HG03521 (cell line): ENCODE measurements around the gene UBALD2.
"Not testable (repeated sequence)": the region's sequence is repeated elsewhere in the genome, so short reads cannot be mapped to it uniquely, and the experiment has no call there.

Source experiments
- ATAC-seq: cut with Tn5 transposase; IDR thresholded peaks from one replicate; pipeline ENCODE4 v1.9.1; 2021; ENCODE audit warnings: mild to moderate bottlenecking, moderate library complexity; ENCODE audit not compliant: unreplicated experiment

The UBALD2 gene

DNA sequence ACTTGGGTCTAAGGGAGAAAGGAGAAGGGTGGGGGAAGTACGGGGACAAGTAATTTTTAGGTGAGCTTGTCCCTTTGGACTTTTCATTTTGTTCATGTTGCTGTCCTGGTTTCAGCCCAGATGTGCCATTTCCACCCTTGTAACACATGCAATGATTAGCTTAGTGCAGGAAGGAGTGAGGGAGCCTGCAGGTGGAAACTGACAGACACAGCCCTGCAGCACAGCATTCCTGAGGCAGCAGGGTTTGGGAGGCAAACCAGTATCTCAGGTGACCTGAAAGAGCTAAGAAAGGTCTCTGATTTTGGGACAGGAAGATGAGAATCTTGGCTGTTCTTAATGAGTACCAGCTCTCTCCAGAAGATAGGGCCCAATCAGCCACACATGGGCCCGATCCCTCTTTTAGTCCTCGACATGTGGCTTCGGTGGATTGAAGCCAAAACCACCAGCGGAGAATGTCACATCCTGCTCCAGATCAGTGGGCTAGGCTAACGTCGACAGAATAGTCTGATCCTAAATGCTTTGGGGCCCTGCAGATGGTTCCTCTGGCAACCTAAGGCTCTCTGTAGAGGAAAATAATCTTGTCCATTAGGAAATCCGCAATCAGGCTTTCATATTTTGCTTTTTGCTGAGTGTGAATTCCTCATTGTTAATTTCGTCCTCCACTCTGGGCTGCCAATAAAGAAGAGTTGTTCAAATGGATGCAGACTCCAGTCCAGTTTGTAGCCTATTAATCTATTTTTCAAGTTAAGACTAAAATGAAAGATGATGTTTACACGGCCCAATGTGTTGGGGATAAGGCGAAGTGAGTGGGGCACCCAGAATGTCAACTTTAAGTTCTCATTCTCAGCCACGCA, 21.1 kb upstream of the UBALD2 start:
- no peak for ATAC-seq

DNA sequence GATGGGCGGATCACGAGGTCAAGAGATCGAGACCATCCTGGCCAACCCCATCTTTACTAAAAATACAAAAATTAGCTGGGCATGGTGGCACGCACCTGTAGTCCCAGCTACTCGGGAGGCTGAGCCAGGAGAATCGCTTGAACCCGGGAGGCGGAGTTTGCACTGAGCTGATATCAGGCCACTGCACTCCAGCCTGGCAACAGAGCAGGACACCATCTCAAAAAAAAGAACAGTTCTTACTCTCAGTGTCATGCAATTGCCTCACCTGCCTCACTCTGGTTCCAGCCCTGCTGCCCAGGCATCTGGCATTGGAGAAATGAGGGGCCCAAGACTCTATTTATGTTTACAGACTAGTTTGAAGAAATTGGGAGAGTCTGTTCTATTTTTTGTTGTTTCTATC, 20.4 kb upstream of the UBALD2 start:
- not testable (repeated sequence) for ATAC-seq

DNA sequence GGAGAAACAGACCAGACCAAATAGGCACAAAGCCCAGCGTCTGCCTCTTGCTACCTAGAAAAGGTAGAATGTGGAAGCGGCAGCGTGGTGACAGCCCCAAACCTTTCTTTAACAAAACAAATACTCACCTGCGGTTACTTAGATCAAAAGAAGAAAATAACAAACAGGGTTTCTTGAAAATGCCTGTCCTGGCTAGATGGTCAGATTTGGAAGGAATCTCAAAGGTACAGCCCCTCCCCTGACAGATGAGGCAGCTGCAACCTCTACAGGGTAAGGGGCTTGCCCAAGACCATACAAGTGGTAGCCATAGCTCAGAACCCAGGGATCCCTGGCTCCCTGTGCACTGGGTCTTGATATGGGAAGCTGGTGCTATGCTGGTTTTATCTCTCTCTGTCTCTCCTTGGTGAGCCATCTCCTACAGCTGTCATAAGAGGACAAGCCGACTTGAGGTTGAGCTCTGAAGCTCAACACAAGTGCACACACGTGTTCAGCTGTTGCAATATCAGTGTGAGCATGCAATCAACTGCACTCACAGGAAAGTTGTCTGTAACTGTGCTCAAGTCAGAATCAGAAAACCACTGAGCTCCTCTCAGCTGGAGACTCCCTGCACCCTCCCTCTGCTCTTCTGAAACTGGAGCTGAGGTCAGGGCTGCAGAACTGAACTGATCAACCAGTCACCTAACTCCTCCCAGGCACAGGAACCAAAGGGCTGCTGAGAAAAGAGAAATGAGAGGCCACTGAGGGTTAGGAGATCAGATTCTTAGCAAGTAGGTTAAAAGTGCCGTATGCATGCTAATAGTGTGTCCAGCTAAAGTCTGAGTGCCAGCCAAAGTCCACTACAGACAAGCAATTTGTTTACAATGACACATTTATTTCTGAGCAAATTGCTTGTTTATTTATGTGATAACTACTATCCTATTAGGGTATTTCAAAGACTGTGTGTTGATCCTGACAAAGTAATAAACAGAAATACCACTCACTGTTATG, 18.8 kb upstream of the UBALD2 start:
- peak; percentile 89 for ATAC-seq

DNA sequence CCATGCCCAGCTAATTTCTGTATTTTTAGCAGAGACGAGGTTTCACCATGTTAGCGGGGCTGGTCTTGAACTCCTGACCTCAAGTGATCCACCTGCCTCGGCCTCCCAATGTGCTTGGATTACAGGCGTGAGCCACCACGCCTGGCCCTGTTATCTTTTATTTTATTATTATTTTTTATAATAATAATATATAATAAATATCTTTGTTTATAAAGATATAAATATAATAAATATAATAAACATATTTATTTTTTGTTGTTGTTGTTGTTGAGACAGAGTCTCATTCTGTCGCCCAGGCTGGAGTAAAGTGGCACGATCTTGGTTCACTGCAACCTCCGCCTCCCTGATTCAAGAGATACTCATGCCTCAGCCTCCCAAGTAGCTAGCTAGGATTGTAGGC, 17.8 kb upstream of the UBALD2 start:
- no peak for ATAC-seq

DNA sequence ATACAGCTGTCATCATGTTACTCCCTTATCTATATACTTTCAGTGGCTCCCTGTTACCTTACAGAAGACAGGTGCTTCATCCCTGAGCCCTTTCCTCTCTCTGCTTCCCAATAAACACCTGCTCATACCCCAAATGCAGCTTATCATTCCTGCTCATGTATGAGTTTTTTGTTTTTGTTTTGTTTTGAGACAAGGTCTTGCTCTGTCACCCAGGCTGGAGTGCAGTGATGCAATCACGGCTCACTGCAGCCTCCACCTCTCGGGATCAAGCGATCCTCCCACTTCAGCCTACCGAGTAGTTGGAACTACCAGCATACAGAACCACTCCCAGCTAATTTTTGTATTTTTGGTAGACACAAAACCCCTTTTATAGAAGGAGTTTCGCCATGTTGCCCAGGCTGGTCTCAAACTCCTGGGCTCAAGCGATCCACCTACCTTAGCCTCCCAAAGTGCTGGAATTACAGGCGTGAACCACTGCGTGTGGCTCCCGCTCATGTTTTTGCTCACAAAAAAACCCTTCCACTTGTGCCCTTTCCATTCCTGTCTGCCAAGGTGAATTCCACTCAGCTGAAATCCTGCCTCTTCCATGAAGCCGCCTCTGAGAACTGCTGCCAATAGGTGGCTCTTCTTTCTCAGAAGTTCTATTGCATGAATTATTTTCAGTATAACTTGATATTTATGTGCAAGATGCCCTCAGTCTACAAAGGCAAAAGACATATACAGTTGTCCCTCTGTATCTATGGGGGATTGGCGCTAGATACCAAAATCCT, 16.9 kb upstream of the UBALD2 start:
- ATAC-seq, result no peak

DNA sequence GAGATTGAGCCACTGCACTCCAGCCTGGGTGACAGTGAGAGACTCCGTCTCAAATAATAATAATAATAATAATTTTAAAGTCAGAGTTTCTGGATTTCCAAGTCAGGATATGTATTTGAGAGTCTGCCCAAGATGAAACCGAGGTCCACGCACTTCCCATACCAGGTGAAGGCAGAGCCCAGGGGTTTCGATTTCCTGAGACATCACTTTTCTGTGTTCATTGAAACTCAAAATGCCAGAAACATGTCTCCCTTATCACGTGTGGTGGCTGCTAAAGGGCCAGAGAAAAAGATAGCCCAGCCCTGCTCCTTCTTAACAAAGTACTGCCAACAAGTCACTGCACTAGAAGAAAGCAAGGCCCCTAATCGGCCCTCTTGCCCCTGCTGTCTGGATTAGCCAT, 15.0 kb upstream of the UBALD2 start:
- ATAC-seq, result no peak

DNA sequence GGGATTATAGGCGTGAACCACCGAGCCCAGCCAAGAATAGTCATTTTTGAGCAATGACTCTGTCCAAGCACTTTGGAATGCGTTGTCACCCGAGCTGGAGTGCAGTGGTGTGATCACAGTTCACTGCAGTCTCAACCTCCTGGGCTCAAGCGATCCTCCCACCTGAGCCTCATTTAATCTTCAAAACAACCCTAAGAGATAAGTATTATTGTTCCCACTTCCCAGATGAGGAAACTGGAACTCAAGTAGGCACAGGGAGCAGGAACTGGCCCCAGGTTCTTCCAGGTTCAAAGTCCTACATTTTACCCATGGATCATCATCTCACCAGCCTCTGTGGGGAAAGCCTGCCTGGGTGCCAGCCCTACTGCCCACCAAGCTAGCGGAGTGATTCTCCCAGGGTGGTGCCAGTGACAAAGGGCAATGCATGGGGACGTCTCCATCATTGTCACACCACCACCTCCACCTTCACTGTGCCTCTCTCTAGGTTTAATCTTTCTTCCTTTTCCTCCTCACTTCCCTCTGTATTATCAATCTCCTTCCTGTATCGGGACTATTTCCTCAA, 13.6 kb upstream of the UBALD2 start:
- ATAC-seq, result no peak

DNA sequence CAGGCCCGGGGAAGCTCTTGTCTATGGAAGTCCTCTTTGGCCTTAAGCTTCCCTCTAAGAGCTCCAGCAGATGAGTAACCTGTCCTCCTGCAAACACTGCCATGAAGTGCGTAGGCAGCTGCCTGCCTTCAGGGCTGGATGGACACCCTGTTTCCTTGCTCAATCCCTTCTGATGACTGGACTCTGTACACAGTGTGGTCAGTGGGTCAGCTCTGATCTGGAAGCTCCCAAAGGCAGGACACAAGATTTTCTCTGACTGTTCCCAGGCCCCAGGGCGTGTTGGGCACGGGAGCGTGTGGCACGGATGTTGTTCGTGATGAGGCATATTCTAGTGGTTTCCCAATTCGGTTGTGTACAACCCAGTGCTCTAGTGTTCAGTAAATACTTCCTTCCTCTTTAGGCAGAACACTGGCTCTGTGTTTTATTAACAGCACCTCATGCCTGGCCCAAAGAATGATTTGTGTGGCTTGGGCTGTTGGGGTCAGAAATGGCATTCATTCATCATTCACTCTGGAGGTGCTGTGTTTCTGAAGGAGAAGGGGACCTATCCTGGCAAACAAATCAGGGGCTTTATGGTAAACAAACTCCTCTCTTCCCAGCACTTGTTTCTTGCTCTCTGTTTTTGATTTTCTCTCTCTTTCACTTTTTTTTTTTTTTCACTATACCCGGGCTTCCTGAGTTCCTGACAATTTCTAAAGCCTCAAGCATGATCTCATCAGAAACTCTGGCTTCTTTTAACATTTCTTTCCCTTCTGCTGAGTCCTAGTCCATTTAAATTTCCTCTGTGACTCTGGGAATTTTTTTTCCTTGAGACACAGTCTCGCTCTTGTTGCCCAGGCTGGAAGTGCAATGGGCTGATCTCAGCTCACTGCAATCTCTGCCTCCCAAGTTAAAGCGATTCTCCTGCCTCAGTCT, 12.9 kb upstream of the UBALD2 start:
- no peak for ATAC-seq

DNA sequence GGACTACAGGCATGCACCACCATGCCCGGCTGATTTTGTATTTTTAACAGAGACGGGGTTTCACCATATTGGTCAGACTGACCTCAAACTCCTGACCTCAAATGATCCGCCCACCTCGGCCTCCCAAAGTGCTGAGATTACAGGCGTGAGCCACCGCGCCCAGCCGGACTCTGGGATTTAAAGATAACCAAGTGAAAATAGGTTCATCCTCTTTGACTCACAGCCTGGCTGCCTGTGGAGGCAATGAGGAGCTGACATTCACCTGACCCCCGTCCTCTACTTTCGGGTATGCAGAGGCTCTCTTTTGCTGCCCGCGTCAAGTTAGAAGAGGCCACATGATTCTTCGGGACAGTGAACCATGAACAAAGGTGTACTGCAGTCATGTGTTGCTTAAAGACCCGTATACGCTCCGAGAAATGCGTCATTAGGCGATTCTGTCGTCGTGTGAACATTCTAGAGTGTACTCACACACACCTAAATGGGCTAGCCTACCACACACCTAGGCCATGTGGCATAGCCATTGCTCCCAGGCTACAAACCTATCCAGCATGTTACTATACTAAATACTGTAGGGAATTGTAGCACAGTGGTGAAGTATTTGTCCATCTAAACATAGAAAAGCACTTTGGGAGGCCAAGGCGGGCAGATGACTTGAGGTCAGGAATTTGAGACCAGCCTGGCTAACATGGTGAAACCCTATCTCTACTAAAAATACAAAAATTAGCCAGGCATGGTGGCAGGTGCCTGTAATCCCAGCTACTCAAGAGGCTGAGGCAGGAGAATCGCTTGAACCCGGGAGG, 12.0 kb upstream of the UBALD2 start:
- ATAC-seq, result not testable (repeated sequence)

DNA sequence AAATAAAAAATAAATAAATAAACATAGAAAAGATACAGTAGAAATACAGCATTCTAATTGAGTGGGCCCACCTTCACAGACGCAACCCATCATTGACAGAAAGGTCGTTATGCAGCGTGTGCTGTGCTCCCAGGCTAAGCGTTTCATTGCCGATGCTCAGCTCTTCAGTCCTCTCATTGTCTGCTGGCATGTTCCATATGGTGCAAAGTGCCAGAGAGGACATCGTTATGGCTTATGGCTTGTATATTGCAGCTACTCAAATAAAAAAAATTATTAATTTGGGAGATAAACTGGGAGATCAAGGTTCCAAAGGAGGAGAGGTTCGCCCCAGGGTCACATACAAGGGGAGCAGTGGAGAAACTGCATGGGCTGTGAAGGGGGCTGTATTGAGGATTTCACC, 11.3 kb upstream of the UBALD2 start:
- ATAC-seq, result no peak

DNA sequence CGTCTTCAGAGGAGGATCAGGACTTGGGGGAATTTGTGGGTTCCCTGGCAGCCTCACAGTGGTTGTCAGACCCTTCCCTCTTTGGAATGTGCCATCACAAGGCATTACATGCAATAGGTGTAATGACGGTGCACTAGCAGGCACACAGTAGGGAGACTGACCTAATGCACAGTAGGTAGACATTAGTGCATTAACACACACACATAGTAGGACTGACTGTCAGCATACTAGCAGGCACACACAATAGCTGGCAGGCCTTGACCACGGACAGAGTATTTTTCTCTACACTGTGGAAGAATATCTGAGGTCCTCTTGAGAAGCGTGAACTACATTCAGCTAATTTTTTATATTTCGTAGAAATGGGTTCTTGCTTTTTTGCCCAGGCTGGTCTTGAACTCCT, 10.9 kb upstream of the UBALD2 start:
- ATAC-seq, result no peak

DNA sequence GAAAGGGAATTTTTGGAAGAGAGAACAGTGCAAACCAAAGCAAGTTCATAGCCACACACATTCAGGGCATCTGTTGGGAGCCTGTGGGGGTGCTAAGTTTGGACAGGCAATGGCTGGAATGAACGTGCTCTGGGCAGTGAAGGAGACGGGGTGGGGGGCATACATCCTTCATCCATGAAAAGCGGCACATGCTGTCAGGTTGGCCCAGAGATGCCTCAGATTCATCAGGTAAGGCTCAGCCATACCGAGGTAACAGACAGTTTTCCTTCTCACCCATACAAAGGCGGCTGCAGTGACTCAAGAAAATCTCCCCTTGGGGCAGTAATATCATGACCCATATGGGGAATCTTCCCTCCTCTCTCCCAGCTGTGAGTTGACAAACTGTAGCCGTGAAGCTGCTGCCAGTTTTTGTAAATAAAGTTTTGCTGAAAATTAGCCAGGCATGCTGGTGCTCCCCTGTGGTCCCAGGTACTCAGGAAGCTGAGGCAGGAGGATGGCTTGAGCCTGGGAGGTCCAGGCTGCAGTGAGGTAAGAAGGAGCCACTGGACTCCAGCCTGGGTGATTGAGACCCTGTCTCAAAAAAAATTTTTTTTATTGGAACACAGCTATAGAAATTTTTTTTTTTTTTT, 9.2 kb upstream of the UBALD2 start:
- no peak for ATAC-seq

DNA sequence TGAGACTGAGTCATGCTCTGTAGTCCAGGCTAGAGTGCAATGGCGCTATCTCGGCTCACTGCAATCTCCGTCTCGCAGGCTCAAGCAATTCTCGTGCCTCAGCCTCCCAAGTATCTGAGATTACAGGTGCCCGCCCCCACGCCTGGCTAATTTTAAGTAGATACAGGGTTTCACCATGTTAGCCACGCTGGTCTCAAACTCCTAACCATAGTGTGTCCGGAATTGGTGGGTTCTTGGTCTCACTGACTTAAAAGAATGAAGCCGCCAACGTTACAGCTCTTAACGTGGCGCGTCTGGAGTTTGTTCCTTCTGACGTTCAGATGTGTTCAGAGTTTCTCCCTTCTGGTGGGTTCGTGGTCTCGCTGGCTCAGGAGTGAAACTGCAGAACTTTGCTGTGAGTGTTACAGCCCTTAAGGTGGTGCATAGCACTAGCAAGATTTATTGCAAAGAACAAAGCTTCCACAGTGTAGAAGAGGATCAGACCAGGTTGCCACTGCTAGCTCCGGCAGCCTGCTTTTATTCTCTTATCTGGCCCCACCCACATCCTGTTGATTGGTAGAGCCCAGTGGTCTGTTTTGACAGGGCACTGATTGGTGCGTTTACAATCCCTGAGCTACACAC, 8.6 kb upstream of the UBALD2 start:
- not testable (repeated sequence) for ATAC-seq

DNA sequence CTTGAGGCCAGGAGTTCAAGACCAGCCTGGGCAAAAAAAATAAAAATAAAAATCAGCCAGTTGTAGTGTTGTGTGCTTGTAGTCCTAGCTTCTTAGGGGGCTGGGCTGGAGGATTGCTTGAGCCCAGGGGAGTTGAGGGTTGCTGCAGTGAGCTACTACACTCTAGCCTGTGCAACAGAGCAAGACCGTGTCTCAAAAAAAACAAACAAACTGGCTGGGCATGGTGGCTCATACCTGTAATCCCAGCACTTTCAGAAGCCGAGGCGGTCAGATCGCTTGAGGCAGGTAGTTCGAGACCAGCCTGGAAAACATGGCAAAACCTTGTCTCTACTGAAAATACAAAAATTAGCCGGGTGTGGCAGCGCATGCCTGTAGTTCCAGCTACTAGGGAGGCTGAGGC, 4.9 kb upstream of the UBALD2 start:
- ATAC-seq, result no peak

DNA sequence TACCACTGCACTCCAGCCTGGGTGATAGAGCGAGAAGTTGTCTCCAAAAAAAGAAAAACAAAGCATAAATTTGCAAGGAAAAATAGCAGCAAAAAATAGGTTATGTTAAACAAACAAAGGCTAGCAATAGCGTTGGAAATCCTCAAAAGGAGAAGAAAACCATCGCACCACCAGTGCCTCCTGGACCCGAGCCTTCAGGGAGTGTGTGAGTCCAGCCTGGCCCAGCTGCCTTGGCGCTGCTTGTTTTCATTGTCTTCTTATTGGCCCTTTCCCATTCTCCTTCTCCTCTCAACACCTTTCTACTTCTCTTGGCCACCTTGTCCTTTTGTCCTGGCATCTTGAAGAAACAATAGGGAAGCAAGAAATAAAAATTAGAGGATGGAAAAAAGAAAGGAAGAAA, 4.5 kb upstream of the UBALD2 start:
- ATAC-seq, result no peak

DNA sequence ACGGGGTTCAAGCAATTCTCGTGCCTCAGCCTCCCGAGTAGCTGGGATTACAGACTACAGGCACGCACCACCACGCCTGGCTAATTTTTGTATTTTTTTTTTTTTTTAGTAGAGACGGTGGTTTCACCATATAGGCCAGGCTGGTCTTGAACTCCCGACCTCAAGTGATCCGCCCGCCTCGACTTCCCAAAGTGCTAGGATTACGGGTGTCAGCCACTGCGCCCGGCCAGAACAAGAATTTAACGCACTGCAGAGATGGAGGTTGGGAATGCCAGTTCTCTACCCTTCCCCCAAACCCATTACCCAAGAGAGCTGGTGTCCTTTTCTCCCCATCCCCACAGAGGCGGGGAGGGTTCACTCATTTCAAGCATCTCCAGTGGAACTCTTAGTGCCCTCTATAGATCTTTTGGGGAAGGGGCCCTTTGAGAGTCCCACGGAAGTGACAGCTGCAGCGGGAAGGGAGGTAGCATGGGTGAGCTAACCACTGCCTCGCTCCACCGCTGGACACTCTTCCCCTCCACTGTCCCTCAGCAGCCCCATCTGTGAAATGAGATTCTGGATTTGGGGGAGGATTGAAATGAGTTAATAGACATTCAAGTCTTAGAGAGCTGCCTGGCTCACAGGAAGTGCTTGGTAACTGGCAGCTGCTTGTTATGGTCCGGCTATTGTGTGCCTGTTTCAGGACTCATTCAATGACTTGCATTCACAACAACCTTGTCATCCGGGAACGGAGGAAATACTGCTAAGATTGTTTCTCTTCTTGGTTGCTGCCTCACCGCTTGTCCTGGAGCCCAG, 3.5 kb upstream of the UBALD2 start:
- no peak for ATAC-seq

DNA sequence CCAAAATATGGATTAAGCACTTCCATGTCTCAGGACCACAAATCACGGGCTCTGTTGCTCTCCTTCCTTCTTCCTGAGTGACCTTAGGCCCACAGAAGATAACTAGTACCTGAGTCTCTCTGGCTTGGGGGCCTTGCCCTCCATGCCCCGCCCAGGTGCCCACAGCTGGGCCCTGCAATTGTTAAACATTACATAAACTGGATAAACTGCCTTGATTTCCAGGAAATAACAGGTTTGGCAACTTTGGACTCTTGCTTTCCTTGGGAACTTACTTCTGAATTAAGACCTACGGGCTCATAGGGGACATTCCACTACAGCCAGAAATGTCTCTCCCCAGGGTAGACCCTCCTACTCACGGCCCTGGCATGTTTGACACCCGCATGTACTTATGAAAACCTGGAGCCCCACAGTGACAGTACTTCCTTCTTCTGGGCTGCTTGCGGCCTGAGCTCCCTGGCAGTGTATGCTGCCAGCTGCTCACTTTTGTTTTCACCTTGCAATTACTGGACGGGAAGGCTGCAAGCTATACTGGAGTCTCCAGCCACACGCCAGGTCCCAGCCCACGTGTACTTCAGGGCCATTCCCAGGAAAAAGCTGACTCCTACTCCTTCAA, 2.3 kb upstream of the UBALD2 start:
- no peak for ATAC-seq
